ENCODE results near the gene PLEKHH1.

PLEKHH1 gene

DNA sequence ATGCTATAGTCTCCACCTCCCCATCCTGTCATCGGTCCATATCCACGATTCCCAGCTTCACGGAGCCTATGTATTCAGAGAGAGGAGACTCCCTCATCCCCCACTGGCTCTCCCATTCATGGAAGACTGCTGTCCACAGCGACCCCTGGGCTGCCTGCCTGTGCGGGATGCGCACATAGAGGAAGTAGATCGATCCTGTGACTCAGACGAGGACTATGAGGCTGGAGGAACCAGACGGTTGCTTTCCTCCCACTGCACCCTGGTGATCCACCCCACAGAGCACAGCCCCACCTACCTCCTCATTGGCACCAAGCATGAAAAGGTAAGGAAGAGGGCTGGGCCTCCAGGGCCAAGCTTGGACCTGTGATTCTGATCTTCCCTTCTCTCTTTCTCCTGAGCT lies 42.6 kb downstream of the PLEKHH1 start:
- no peak for TF ChIP-seq JUND (IDR thresholded peaks at IDR 0.05; ENCODE audit: low read depth)
- in situ Hi-C loops (cut with HindIII; ENCODE audit: low pct_unique_long_range_greater_than_20kb, low sequenced_read_pairs), result loop anchor here (25.0 kb wide), 1 partner anchor 138 kb away; no protein-coding TSS in a partner anchor
- no peak for DNase-seq (ENCODE audit: low read depth in 1 of 2, low spot score in 1 of 2)

DNA sequence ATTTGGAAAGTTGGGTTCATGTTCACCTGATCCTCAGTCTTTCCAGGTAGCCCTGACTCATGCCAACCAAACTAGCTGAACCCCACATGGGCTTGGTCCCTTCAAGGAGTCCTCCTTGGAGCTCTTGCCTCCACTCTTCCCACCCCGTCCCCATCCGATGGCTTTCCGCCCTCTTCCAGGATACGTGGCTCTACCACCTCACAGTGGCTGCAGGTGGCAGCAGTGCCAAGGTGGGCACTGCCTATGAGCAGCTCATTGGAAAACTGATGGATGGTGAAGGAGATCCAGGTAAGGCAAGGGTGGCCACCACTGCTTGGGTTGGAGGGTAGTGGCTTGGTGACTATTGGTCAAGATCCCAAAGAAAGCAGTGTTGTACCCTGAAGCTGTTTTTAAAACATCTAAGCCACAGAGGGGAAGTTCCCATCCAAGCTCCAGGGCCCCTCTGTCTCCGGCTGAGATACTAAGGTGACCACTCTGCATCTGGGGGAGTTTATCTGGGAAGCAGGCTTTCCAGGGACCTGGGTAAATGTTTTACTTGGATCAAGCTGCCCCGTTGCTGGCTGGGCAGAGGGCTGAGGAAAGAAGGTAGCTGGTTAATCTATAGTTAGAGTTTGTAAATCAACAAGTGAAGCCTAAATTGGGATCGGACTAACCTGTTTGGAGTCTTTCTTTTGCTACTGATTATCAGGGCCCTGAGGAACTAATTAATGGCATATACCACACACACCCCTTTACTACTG lies 43.3 kb downstream of the PLEKHH1 start:
- DNase-seq (ENCODE audit: low read depth in 1 of 2, low spot score in 1 of 2), result no peak
- in situ Hi-C loops (cut with HindIII; ENCODE audit: low pct_unique_long_range_greater_than_20kb, low sequenced_read_pairs), result loop anchor here (25.0 kb wide), 1 partner anchor 139 kb away; no protein-coding TSS in a partner anchor
- TF ChIP-seq JUND (IDR thresholded peaks at IDR 0.05; ENCODE audit: low read depth), result no peak

GRCh38 chr14:67577181-67577808 lies 44.2 kb downstream of the PLEKHH1 start:
- no peak for TF ChIP-seq JUND (IDR thresholded peaks at IDR 0.05; ENCODE audit: low read depth)
- in situ Hi-C loops (cut with HindIII; ENCODE audit: low pct_unique_long_range_greater_than_20kb, low sequenced_read_pairs), result loop anchor here (25.0 kb wide), 1 partner anchor 140 kb away; no protein-coding TSS in a partner anchor
- DNase-seq (ENCODE audit: low read depth in 1 of 2, low spot score in 1 of 2), result no peak

GRCh38 chr14:67577909-67578749 lies 45.0 kb downstream of the PLEKHH1 start:
- no peak for TF ChIP-seq JUND (IDR thresholded peaks at IDR 0.05; ENCODE audit: low read depth)
- DNase-seq (ENCODE audit: low read depth in 1 of 2, low spot score in 1 of 2), result no peak
- in situ Hi-C loops (cut with HindIII; ENCODE audit: low pct_unique_long_range_greater_than_20kb, low sequenced_read_pairs), result loop anchor here (25.0 kb wide), 1 partner anchor 141 kb away; no protein-coding TSS in a partner anchor

DNA sequence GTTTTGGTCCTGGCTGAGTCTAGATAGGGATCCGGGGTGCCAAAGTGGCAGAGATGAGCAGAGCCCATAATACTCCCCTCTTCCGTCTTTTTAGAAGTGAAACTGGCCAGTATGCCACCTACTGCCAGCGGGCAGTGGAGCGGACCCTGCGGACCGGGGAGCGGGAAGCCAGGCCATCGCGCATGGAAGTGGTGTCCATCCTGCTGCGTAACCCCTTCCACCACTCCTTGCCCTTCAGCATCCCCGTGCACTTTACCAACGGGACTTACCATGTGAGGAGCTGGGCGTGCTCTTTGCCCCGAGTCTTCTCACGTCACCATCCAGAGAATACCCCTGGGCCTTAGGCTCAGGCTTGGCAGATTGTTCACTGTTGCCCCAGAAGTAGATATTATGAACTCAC lies 46.0 kb downstream of the PLEKHH1 start:
- TF ChIP-seq JUND (IDR thresholded peaks at IDR 0.05; ENCODE audit: low read depth), result no peak
- in situ Hi-C loops (cut with HindIII; ENCODE audit: low pct_unique_long_range_greater_than_20kb, low sequenced_read_pairs), result loop anchor here (25.0 kb wide), 1 partner anchor 142 kb away; no protein-coding TSS in a partner anchor
- no peak for DNase-seq (ENCODE audit: low read depth in 1 of 2, low spot score in 1 of 2)

DNA sequence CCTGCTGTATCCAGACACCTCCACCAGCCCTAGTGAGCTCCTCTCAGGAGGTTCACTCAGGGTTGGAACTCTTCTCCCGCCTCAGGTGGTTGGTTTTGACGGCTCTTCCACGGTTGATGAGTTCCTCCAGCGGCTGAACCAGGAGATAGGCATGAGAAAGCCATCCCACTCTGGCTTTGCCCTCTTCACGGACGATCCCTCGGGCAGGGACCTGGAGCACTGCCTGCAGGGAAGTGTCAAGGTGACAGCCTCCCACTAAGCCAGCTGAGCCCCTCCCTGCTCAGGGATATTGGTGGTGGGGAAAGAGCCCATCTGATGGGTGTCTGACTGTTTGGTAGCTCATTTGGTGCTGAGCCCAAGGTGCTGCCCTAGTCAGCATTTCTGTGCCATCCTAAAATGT lies 46.5 kb downstream of the PLEKHH1 start:
- no peak for DNase-seq (ENCODE audit: low read depth in 1 of 2, low spot score in 1 of 2)
- no peak for TF ChIP-seq JUND (IDR thresholded peaks at IDR 0.05; ENCODE audit: low read depth)
- in situ Hi-C loops (cut with HindIII; ENCODE audit: low pct_unique_long_range_greater_than_20kb, low sequenced_read_pairs), result loop anchor here (25.0 kb wide), 1 partner anchor 142 kb away; no protein-coding TSS in a partner anchor

DNA sequence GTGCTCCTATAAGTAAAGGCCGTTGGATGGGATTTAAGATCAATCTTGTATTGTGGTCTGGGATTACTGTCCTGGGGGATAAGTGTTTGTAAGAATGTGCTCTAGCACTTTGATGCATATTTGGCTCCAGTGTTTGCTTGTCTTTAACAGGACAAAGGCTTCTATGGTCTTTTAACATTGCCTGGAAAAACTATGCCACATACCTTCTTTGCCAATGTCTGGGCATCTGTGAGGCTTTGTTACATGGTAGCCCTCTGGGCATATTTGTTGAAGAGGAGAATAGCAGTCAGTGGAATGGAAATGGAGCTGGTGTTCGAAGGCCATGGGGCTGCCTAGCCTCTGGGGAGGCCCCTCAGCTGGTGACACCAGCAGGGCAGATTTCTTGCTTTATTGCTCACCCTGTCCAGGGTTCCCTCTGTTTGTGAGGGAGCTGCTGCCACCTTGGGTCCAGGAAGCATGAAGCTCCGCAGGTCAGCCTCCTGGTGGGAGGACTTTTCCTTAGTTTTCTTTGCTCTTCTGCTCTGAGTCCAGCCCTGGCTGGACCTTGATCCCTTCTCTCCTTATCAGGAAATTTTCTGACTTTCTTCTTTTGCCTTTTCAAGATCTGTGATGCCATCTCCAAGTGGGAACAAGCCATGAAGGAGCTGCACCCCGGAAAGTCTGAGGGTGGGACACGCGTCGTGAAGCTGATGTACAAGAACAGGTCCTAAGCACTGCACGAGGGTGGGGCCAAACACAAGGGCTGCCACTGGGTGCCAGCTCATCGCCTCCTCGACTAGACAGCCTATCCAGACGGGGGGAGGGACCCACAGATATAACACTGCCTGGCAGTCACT lies 47.5 kb downstream of the PLEKHH1 start:
- in situ Hi-C loops (cut with HindIII; ENCODE audit: low pct_unique_long_range_greater_than_20kb, low sequenced_read_pairs), result loop anchor here (25.0 kb wide), 1 partner anchor 143 kb away; no protein-coding TSS in a partner anchor
- no peak for TF ChIP-seq JUND (IDR thresholded peaks at IDR 0.05; ENCODE audit: low read depth)
- DNase-seq (ENCODE audit: low read depth in 1 of 2, low spot score in 1 of 2), result no peak

GRCh38 chr14:67581643-67582042 lies 48.6 kb downstream of the PLEKHH1 start:
- in situ Hi-C loops (cut with HindIII; ENCODE audit: low pct_unique_long_range_greater_than_20kb, low sequenced_read_pairs), result loop anchor here (25.0 kb wide), 1 partner anchor 144 kb away; no protein-coding TSS in a partner anchor
- no peak for DNase-seq (ENCODE audit: low read depth in 1 of 2, low spot score in 1 of 2)
- no peak for TF ChIP-seq JUND (IDR thresholded peaks at IDR 0.05; ENCODE audit: low read depth)

- no peak for DNase-seq (ENCODE audit: low read depth in 1 of 2, low spot score in 1 of 2)
- no peak for TF ChIP-seq JUND (IDR thresholded peaks at IDR 0.05; ENCODE audit: low read depth)
- in situ Hi-C loops (cut with HindIII; ENCODE audit: low pct_unique_long_range_greater_than_20kb, low sequenced_read_pairs), result loop anchor here (25.0 kb wide), 1 partner anchor 145 kb away; no protein-coding TSS in a partner anchor
Observed at GRCh38 chr14:67582061-67582460, 49.0 kb downstream of the PLEKHH1 start.

DNA sequence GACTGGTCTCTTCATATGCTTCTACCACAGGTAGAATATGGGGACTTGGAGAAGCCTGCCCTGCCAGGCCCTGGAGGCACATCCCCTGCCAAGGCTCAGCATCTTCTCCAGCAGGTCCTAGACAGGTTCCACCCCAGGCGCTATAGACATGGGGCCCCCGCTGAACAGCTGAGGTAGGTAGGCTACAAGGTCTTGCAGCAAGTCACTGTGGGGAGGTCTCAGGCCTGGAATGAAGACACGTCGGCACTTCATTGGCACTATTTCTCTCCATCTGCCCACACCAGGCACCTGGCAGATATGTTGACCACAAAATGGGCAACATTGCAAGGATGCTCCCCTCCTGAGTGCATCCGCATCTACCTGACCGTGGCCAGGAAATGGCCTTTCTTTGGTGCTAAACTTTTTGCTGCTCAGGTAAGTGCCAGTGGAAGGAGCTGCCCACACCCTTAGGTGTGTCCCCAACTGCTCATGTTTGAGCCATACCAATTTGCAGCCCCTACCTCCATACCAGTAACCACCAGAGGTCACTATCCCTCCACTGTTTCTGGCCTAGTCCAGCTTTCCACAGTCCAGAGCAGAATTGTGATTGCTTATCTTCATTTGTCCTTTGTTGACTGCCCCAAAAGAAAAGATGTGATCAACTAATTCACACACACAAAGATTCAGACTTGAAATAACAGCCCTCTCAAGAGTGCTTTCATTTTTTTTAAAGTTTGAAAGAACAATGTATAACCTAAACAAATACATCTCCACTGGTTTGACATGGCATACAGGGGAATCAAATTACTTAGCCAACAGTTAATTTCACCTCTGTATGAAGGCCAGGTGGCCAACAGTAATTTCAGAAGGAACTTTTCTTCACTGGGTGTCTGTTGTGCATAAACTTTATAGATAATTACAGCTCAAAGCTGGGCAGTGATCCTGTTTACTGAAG lies 50.9 kb downstream of the PLEKHH1 start:
- TF ChIP-seq JUND (IDR thresholded peaks at IDR 0.05; ENCODE audit: low read depth), result no peak
- peak; percentile 67 to 77 for DNase-seq (ENCODE audit: low read depth in 1 of 2, low spot score in 1 of 2)
- in situ Hi-C loops (cut with HindIII; ENCODE audit: low pct_unique_long_range_greater_than_20kb, low sequenced_read_pairs), result loop anchor here (25.0 kb wide), 1 partner anchor 147 kb away; no protein-coding TSS in a partner anchor
